GM18951 (cell line): ENCODE results near the gene LGALS7B.
"Not testable (repeated sequence)": the region's sequence is repeated elsewhere in the genome, so short reads cannot be mapped to it uniquely, and the experiment has no call there.

Experiments used
- POLR2A ChIP-seq: IDR thresholded peaks from 4 replicates; pipeline ENCODE4 v1.6.1; 2011; ENCODE audit warnings: mild to moderate bottlenecking; ENCODE audit not compliant: insufficient read length, insufficient read depth; ENCODE audit errors: extremely low read depth
- in situ Hi-C: fragments of 300-500 bp; cut with MboI; formaldehyde crosslinking; loops from one replicate; pipeline ENCODE4 v1.12.0; 2022; ENCODE audit warnings: low sequenced_read_pairs, mixed read lengths, inconsistent platforms; ENCODE audit not compliant: unreplicated experiment

LGALS7B gene

GRCh38 chr19:38788478-38789243 is at the start of gene LGALS7B:
TSS of gene LGALS7B (plus strand) at chr19:38789200. CDS start at chr19:38789227, 27 bp downstream.
- TF ChIP-seq POLR2A, result no peak
- in situ Hi-C loops, result no loop called here

- in situ Hi-C loops, result no loop called here
- TF ChIP-seq POLR2A, result no peak
Observed at GRCh38 chr19:38739440-38740256, 49.4 kb upstream of the LGALS7B start.

GRCh38 chr19:38740257-38740592 is 48.8 kb upstream of the LGALS7B start:
- TF ChIP-seq POLR2A, result no peak
- in situ Hi-C loops, result no loop called here

GRCh38 chr19:38740932-38741331 is 48.1 kb upstream of the LGALS7B start:
- in situ Hi-C loops, result no loop called here
- TF ChIP-seq POLR2A, result no peak

- TF ChIP-seq POLR2A, result no peak
- in situ Hi-C loops, result no loop called here
Observed at GRCh38 chr19:38741670-38742069, 47.3 kb upstream of the LGALS7B start.

GRCh38 chr19:38742296-38742695 is 46.7 kb upstream of the LGALS7B start:
- in situ Hi-C loops, result no loop called here
- TF ChIP-seq POLR2A, result no peak

GRCh38 chr19:38742906-38743305 is 46.1 kb upstream of the LGALS7B start:
- TF ChIP-seq POLR2A, result no peak
- in situ Hi-C loops, result no loop called here

GRCh38 chr19:38743394-38744297 is 45.4 kb upstream of the LGALS7B start:
- TF ChIP-seq POLR2A, result no peak
- in situ Hi-C loops, result no loop called here

GRCh38 chr19:38744298-38744681 is 44.7 kb upstream of the LGALS7B start, which contains the start of gene CAPN12:
TSS of gene CAPN12 (minus strand) at chr19:38744474. CDS start at chr19:38744165, 309 bp downstream.
- in situ Hi-C loops, result no loop called here

GRCh38 chr19:38744874-38745273 is 44.1 kb upstream of the LGALS7B start:
- TF ChIP-seq POLR2A, result no peak
- in situ Hi-C loops, result no loop called here

More at GRCh38 chr19:38744298-38744681, 44.7 kb upstream of the LGALS7B start, which contains the start of gene CAPN12:
- TF ChIP-seq POLR2A, result no peak

- in situ Hi-C loops, result no loop called here
- no peak for TF ChIP-seq POLR2A
Observed at GRCh38 chr19:38745316-38745715, 43.7 kb upstream of the LGALS7B start.

GRCh38 chr19:38753783-38754182 is 35.2 kb upstream of the LGALS7B start:
- in situ Hi-C loops, result not testable (repeated sequence)

GRCh38 chr19:38754196-38754595 is 34.8 kb upstream of the LGALS7B start:
- in situ Hi-C loops, result not testable (repeated sequence)
